K562 (cell line): ENCODE results near the gene CEBPB. TPM values are rescaled to one million over a fixed set of nuclear protein-coding genes. Genes with fewer than 3 reads are reported as not detected.

ENCODE experiments used
- ATAC-seq: fragments of 200-7000 bp; cut with Tn5 transposase; 3 replicates; pipeline ENCODE4 v1.9.1; 2020; ENCODE audit warnings: moderate library complexity
- BruUV-seq: library from RNA; stranded (reverse); fragments of 400-500 nt; replicated peaks from 2 replicates; lab custom pipeline; 2021; lab: Mats Ljungman, UMichigan
- CTCF ChIA-PET: fragments of 300-600 bp; formaldehyde crosslinking; extraction: SDS; loops from one replicate; lab custom pipeline; 2021; ENCODE audit warnings: low intra/inter-chr PET ratio; lab: Yijun Ruan, JAX
- POLR2A ChIA-PET: fragments of 300-600, 350-650 bp; sonication (Branson Sonifier 250); formaldehyde crosslinking; extraction: SDS; loops from one replicate; lab custom pipeline; 2021; ENCODE audit warnings: antibody characterized with exemption, inconsistent platforms; lab: Yijun Ruan, JAX
- DNase-seq, 4 experiments: peaks; one replicate each; pipeline versions ENCODE4 v3.0.0 to v3.0.0-alpha.2; 2011 to 2018; ENCODE audit warnings: low spot score in 3 of 4, mixed read lengths in 3 of 4; ENCODE audit errors: extremely low read depth in 1 of 4
- FAIRE-seq: peaks from 2 replicates; lab custom pipeline; 2011; peaks lifted over from hg19 to GRCh38; lab: Jason Lieb, UNC
- H2AFZ ChIP-seq: 2 replicates; pipeline ENCODE4 v1.6.0; 2011; ENCODE audit warnings: low read depth, low read length, control low read depth, inconsistent platforms
- H3K27ac ChIP-seq: fragments of 200-600 bp; 3 replicates; pipeline ENCODE4 v1.8.0; 2011; ENCODE audit warnings: low read depth, mild to moderate bottlenecking, control low read depth, inconsistent platforms, low read length, moderate library complexity, mixed read lengths; ENCODE audit errors: extremely low read depth
- H3K27me3 ChIP-seq, 2 experiments: fragments of 300-600 bp in 1 of 2; 2 replicates in 1 of 2; 3 replicates in 1 of 2; pipeline versions ENCODE4 v1.6.0 to v1.8.0; 2011; ENCODE audit warnings: inconsistent platforms in 2 of 2, low read length in 2 of 2, mild to moderate bottlenecking in 1 of 2, mixed read lengths in 1 of 2, moderate library complexity in 1 of 2; ENCODE audit not compliant: control insufficient read depth in 2 of 2, insufficient read depth in 2 of 2
- H3K36me3 ChIP-seq: fragments of 300-600 bp; 3 replicates; pipeline ENCODE4 v1.8.0; 2011; ENCODE audit warnings: mild to moderate bottlenecking, low read length, inconsistent platforms; ENCODE audit not compliant: control insufficient read depth, insufficient read depth
- H3K4me1 ChIP-seq, 2 experiments: fragments of 200-600 bp in 1 of 2; replicated peaks in 1 of 2; 2 replicates in 1 of 2; 3 replicates in 1 of 2; pipeline versions ENCODE4 v1.5.1 to v1.8.0; 2011; ENCODE audit warnings: inconsistent platforms in 2 of 2, low read length in 2 of 2, mild to moderate bottlenecking in 1 of 2, mixed read lengths in 1 of 2, moderate library complexity in 1 of 2; ENCODE audit not compliant: control insufficient read depth in 2 of 2, insufficient read depth in 2 of 2
- H3K4me2 ChIP-seq: 2 replicates; pipeline ENCODE4 v1.6.1; 2011; ENCODE audit warnings: low read length, control low read depth, inconsistent platforms, mixed read lengths; ENCODE audit not compliant: insufficient read depth
- H3K4me3 ChIP-seq: fragments of 200-600 bp; sonication (generic), shearing (Covaris generic); 2 replicates; pipeline ENCODE4 v1.5.1; 2016; ENCODE audit warnings: control low read depth, inconsistent platforms
- H3K79me2 ChIP-seq: fragments of 200-600 bp; 3 replicates; pipeline ENCODE4 v1.8.0; 2011; ENCODE audit warnings: low read length, inconsistent platforms; ENCODE audit not compliant: control insufficient read depth, insufficient read depth
- H3K9ac ChIP-seq, 2 experiments: 2 replicates each; pipeline versions ENCODE4 v1.6.0 to v1.6.1; 2011; ENCODE audit warnings: low read depth in 2 of 2, low read length in 2 of 2, control low read depth in 1 of 2, inconsistent platforms in 1 of 2, mild to moderate bottlenecking in 1 of 2, mixed read lengths in 1 of 2; ENCODE audit not compliant: insufficient read depth in 1 of 2
- H3K9me1 ChIP-seq: one replicate; pipeline ENCODE4 v1.6.0; 2011; ENCODE audit warnings: inconsistent platforms, mild to moderate bottlenecking, low read length, moderate library complexity; ENCODE audit not compliant: control insufficient read depth, insufficient read depth
- H3K9me3 ChIP-seq: replicated peaks from 2 replicates; pipeline ENCODE4 v1.5.1; 2011; ENCODE audit warnings: low read depth, low read length, inconsistent platforms; ENCODE audit not compliant: control insufficient read depth, insufficient read depth
- H4K20me1 ChIP-seq: replicated peaks from 2 replicates; pipeline ENCODE4 v1.6.1; 2011; ENCODE audit warnings: low read length, inconsistent platforms, mixed read lengths; ENCODE audit not compliant: control insufficient read depth, insufficient read depth
- ARID4B ChIP-seq: sonication (generic); formaldehyde crosslinking; IDR thresholded peaks from 2 replicates; pipeline ENCODE4 v1.8.0; 2022; ENCODE audit warnings: mild to moderate bottlenecking, missing genetic modification reagents
- BCOR ChIP-seq: fragments of 450-650 bp; IDR thresholded peaks from 2 replicates; pipeline ENCODE4 v1.6.1; 2016
- CBX3 ChIP-seq, 2 experiments: IDR thresholded peaks; 1 replicate in 1 of 2; 2 replicates in 1 of 2; pipeline ENCODE4 v1.6.1; 2012; ENCODE audit warnings: inconsistent platforms in 2 of 2, low read length in 2 of 2, borderline replicate concordance in 1 of 2, control low read depth in 1 of 2
- CBX5 ChIP-seq: IDR thresholded peaks from 2 replicates; pipeline ENCODE4 v1.6.1; 2014; ENCODE audit warnings: low read depth, borderline replicate concordance
- CC2D1A ChIP-seq: fragments of 450-650 bp; IDR thresholded peaks from 2 replicates; pipeline ENCODE4 v1.6.1; 2017; ENCODE audit warnings: mild to moderate bottlenecking
- CREM ChIP-seq: IDR thresholded peaks from 2 replicates; pipeline ENCODE4 v1.6.1; 2014; ENCODE audit warnings: antibody characterized with exemption, low read depth
- DIDO1 ChIP-seq: fragments of 450-650 bp; IDR thresholded peaks from 2 replicates; pipeline ENCODE4 v1.6.1; 2016; ENCODE audit warnings: low read depth, missing biosample characterization, missing genetic modification characterization
- ESRRB ChIP-seq: fragments of 250-450 bp; sonication (Bioruptor Pico); IDR thresholded peaks from 2 replicates; pipeline ENCODE4 v1.5.0; 2020; ENCODE audit warnings: mild to moderate bottlenecking, moderate library complexity, borderline replicate concordance
- ETS2 ChIP-seq: IDR thresholded peaks from 2 replicates; pipeline ENCODE4 v1.6.1; 2016; ENCODE audit warnings: borderline replicate concordance, missing genetic modification characterization, mild to moderate bottlenecking, moderate library complexity, missing compliant biosample characterization; ENCODE audit not compliant: poor library complexity, severe bottlenecking
- FOXP1 ChIP-seq: sonication (generic); formaldehyde crosslinking; IDR thresholded peaks from 2 replicates; pipeline ENCODE4 v1.8.0; 2022; ENCODE audit warnings: mild to moderate bottlenecking, missing genetic modification reagents
- HDAC2 ChIP-seq: fragments of 450-650 bp; IDR thresholded peaks from 2 replicates; pipeline ENCODE4 v1.6.1; 2016; ENCODE audit warnings: mild to moderate bottlenecking
- KDM1A ChIP-seq, 2 experiments: fragments of 450-650 bp; IDR thresholded peaks; 2 replicates each; pipeline ENCODE4 v1.6.1; 2016; ENCODE audit warnings: mild to moderate bottlenecking in 2 of 2
- MLLT1 ChIP-seq, 2 experiments: fragments of 450-650 bp; IDR thresholded peaks; 2 replicates each; pipeline ENCODE4 v1.6.1; 2016
- NUFIP1 ChIP-seq: fragments of 450-650 bp; IDR thresholded peaks from 2 replicates; pipeline ENCODE4 v1.6.1; 2018; ENCODE audit not compliant: partially characterized antibody
- PRPF4 ChIP-seq: fragments of 200-400 bp; formaldehyde crosslinking; IDR thresholded peaks from one replicate; pipeline ENCODE4 v1.6.1; 2017; ENCODE audit warnings: low read length, low read depth, mild to moderate bottlenecking; ENCODE audit not compliant: insufficient read depth, poor library complexity, severe bottlenecking
- TCF15 ChIP-seq: fragments of 250-450 bp; sonication (Bioruptor Pico); IDR thresholded peaks from 2 replicates; pipeline ENCODE4 v1.8.0; 2022; ENCODE audit warnings: moderate library complexity, mild to moderate bottlenecking, inconsistent platforms
- TRIM24 ChIP-seq, 2 experiments: fragments of 450-650 bp; IDR thresholded peaks; 2 replicates each; pipeline ENCODE4 v1.6.1; 2016
- ZNF347 ChIP-seq: fragments of 450-650 bp; formaldehyde crosslinking; IDR thresholded peaks from 2 replicates; pipeline ENCODE4 v1.4.0; 2020; ENCODE audit warnings: low read depth, mild to moderate bottlenecking, moderate library complexity
- ZNF77 ChIP-seq: fragments of 250-450 bp; sonication (Bioruptor Pico); IDR thresholded peaks from 2 replicates; pipeline ENCODE4 v1.5.0; 2020
- WGBS: fragments of 100-300 bp; shearing (Covaris generic); methylation state at CpG from one replicate; pipeline ENCODE4 v1.1.6; 2016; ENCODE audit warnings: low coverage, mixed read lengths; ENCODE audit not compliant: insufficient coverage; ENCODE audit errors: missing lambda C conversion rate; 5-methylcytosine and 5-hydroxymethylcytosine counted together
- in situ Hi-C: fragments of 300-500 bp; cut with MboI; formaldehyde crosslinking; loops from 4 replicates; pipeline ENCODE4 v1.15.0; 2018; ENCODE audit warnings: inconsistent platforms, mixed read lengths
- intact Hi-C: fragments of 100-400 bp; cut with micrococcal nuclease; formaldehyde crosslinking; loops from 2 replicates; pipeline ENCODE4 v1.14.2; 2022
- polyA plus RNA-seq, 8 experiments: library from polyadenylated mRNA; depleted of rRNA in 4 of 8; stranded (reverse) in 5 of 8; unstranded in 3 of 8; fragments of >200 nt; fragmentation: Nextera tagmentation in 2 of 8; fragmentation: Illumina TruSeq in 1 of 8; extraction: Ambion mirVana in 2 of 8; extraction: Trizol in 1 of 8; gene quantifications; 2 replicates each; pipeline versions ENCODE4 v1.2.1 to v1.2.3, GENCODE V29; 2011 to 2014; ENCODE audit warnings: inconsistent platforms in 1 of 8, missing spikeins in 1 of 8
- total RNA-seq, 7 experiments: library from RNA; depleted of rRNA in 6 of 7; stranded (reverse); fragments of >200 nt in 6 of 7; fragmentation: Illumina TruSeq in 2 of 7; extraction: Trizol in 2 of 7; gene quantifications; 2 replicates each; pipeline versions ENCODE4 v1.2.1 to v1.2.3, GENCODE V29; 2011 to 2021; ENCODE audit warnings: low replicate concordance in 1 of 7

Gene CEBPB
- total and polyA plus RNA-seq, 9 of the 15 experiments (the other 6 are each of a cell fraction or from before 2014, with no cell fraction given), result 1.2 to 72.6 (median 7.8) TPM

GRCh38 chr20:50199703-50200102 lies 9.1 kb downstream of the CEBPB start:
- intact Hi-C loops, result no loop called here
- Histone ChIP-seq H3K9ac (no peak overlapping the region), H3K9me1 (peaks cover 5% of the 10 kb centered on the region), H3K79me2 (peaks cover 5% of the 10 kb centered on the region; the same call in 2 of the 3 replicates), H3K9me3 (no peaks in the 10 kb centered on the region; the same call in 1 of the 2 replicates), H3K36me3 (peaks cover 3% of the 10 kb centered on the region; the same call in 1 of the 3 replicates), H3K4me2 (no peak overlapping the region), H3K27me3 (0 out of 5 replicates have a peak, but pooled peaks cover 0 to 4% of the 10 kb centered on the region in 2 experiments), H3K27ac (no peak overlapping the region), H3K4me3 (no peak overlapping the region), H4K20me1 (peaks cover under 1% of the 10 kb centered on the region; the same call in 1 of the 2 replicates), H2AFZ (no peak overlapping the region), H3K4me1 (peaks cover 26 to 41% of the 10 kb centered on the region in 2 experiments)
- ChIA-PET POLR2A (interaction anchor here (0.5 to 1.7 kb wide), 7 partner anchors 8 to 331 kb away, joined by 3 to 6 read pairs (median 3); no protein-coding TSS in a partner anchor), CTCF (no interaction called here)
- no peak for DNase-seq
- WGBS, result 28% methylated on average over 4 of the region's 4 CpGs
- no TSS peak for BruUV-seq
- FAIRE-seq, result no peak
- in situ Hi-C loops, result no loop called here
- ATAC-seq, result no peak
- TF ChIP-seq MLLT1 (IDR thresholded peaks at IDR 0.05) (no peak), CBX3 (IDR thresholded peaks at IDR 0.05; ENCODE audit: borderline replicate concordance in 1 of 2, low read length in 2 of 2) (peak in 1 of 2 experiments; percentile 48; a peak in 1 of 3 replicates), TCF15 (CRISPR knock-in tag) (no peak), DIDO1 (no peak), CBX5 (0 out of 2 replicates have a peak, but pooled peaks have one; percentile 35), CREM (no peak), FOXP1 (CRISPR knock-in tag) (no peak), CC2D1A (no peak), TRIM24 (IDR thresholded peaks at IDR 0.05) (peak; percentile 8 to 47; a peak in 1 of 4 replicates), KDM1A (IDR thresholded peaks at IDR 0.05) (peak; percentile 15 to 45; a peak in 2 of 4 replicates), PRPF4 (no peak), BCOR (peak; percentile 84; the same call in 1 of the 2 replicates), ESRRB (CRISPR knock-in tag) (no peak), ZNF77 (no peak), ETS2 (no peak), HDAC2 (peak; percentile 69; the same call in 1 of the 2 replicates), NUFIP1 (no peak), ARID4B (no peak), ZNF347 (no peak)
